GM12878 (cell line): ENCODE data around the gene SPDL1. TPM values are rescaled to one million over a fixed set of nuclear protein-coding genes. Genes with fewer than 3 reads are reported as not detected.

Experiments used
- BMI1 ChIP-seq: fragments of 450-650 bp; IDR thresholded peaks from 2 replicates; pipeline ENCODE4 v1.6.1; 2016; ENCODE audit warnings: mild to moderate bottlenecking, moderate library complexity, borderline replicate concordance
- CBFB ChIP-seq: IDR thresholded peaks from 2 replicates; pipeline ENCODE4 v1.6.1; 2016; ENCODE audit warnings: antibody characterized with exemption, low read depth
- CHD4 ChIP-seq: fragments of 200-600 bp; sonication (generic); IDR thresholded peaks from 2 replicates; pipeline ENCODE4 v1.6.1; 2016; ENCODE audit warnings: mild to moderate bottlenecking
- EED ChIP-seq: sonication (generic); IDR thresholded peaks from 2 replicates; pipeline ENCODE4 v1.6.1; 2016; ENCODE audit warnings: antibody characterized with exemption, low read depth
- EZH2 ChIP-seq: IDR thresholded peaks from 2 replicates; pipeline ENCODE4 v1.6.1; 2012; ENCODE audit warnings: low read depth, mild to moderate bottlenecking, control low read depth, inconsistent platforms, low read length, borderline replicate concordance; ENCODE audit not compliant: control insufficient read depth
- GATAD2B ChIP-seq: fragments of 450-650 bp; conservative IDR thresholded peaks from 2 replicates; pipeline ENCODE4 v1.6.1; 2017; ENCODE audit warnings: low read depth, mild to moderate bottlenecking, moderate library complexity
- MEF2B ChIP-seq: fragments of 450-650 bp; IDR thresholded peaks from 2 replicates; pipeline ENCODE4 v1.6.1; 2018; ENCODE audit warnings: mild to moderate bottlenecking, moderate library complexity; ENCODE audit not compliant: partially characterized antibody, poor library complexity, severe bottlenecking
- NFYA ChIP-seq: IDR thresholded peaks from 2 replicates; pipeline ENCODE4 v1.6.1; 2011; ENCODE audit warnings: low read depth, mild to moderate bottlenecking, low read length, improper control_type of control experiment, borderline replicate concordance
- PAX8 ChIP-seq: fragments of 450-650 bp; IDR thresholded peaks from 2 replicates; pipeline ENCODE4 v1.6.1; 2017; ENCODE audit warnings: mild to moderate bottlenecking, moderate library complexity
- RCOR1 ChIP-seq: conservative IDR thresholded peaks from 2 replicates; pipeline ENCODE4 v1.6.1; 2012; ENCODE audit warnings: low read depth, low read length, improper control_type of control experiment
- SUPT20H ChIP-seq: IDR thresholded peaks from 2 replicates; pipeline ENCODE4 v1.6.1; 2011; ENCODE audit warnings: low read depth, mild to moderate bottlenecking, low read length, moderate library complexity, borderline replicate concordance; ENCODE audit not compliant: control insufficient read depth
- TAF1 ChIP-seq: IDR thresholded peaks from 2 replicates; pipeline ENCODE4 v1.6.1; 2011; ENCODE audit warnings: mild to moderate bottlenecking, low read depth, low read length, borderline replicate concordance
- TCF12 ChIP-seq: IDR thresholded peaks from 2 replicates; pipeline ENCODE4 v1.6.1; 2011; ENCODE audit warnings: low read depth, mild to moderate bottlenecking, low read length
- ZNF622 ChIP-seq: fragments of 450-650 bp; IDR thresholded peaks from 2 replicates; pipeline ENCODE4 v1.6.1; 2017; ENCODE audit warnings: mild to moderate bottlenecking, inconsistent platforms
- ZSCAN29 ChIP-seq: fragments of 450-650 bp; IDR thresholded peaks from 2 replicates; pipeline ENCODE4 v1.6.1; 2017; ENCODE audit warnings: mild to moderate bottlenecking, moderate library complexity
- polyA plus RNA-seq, 11 experiments: library from polyadenylated mRNA; depleted of rRNA in 4 of 11; unstranded in 6 of 11; stranded (reverse) in 5 of 11; fragments of >200 nt; fragmentation: Nextera tagmentation in 4 of 11; fragmentation: Illumina TruSeq in 1 of 11; extraction: Ambion mirVana in 4 of 11; extraction: Trizol in 1 of 11; gene quantifications; 1 replicate in 1 of 11; 2 replicates in 10 of 11; pipeline versions ENCODE4 v1.2.1 to v1.2.3, GENCODE V29; 2011 to 2016; ENCODE audit warnings: inconsistent platforms in 2 of 11, missing spikeins in 2 of 11, low read depth in 1 of 11
- total RNA-seq, 4 experiments: library from RNA; depleted of rRNA in 3 of 4; stranded (reverse); fragments of >200 nt in 3 of 4; fragmentation: Illumina TruSeq in 1 of 4; extraction: Trizol in 1 of 4; gene quantifications; 2 replicates each; pipeline versions ENCODE4 v1.2.1 to v1.2.3, GENCODE V29; 2013 to 2021
- TF ChIP-seq, protein P1 (sequence below): fragments of 150-350 bp; IDR thresholded peaks from 2 replicates; pipeline ENCODE4 v1.6.1; 2014; ENCODE audit warnings: mild to moderate bottlenecking, low read depth, low read length
- TF ChIP-seq, protein P2 (sequence below): IDR thresholded peaks from 2 replicates; pipeline ENCODE4 v1.6.1; 2012; ENCODE audit warnings: low read depth, low read length, improper control_type of control experiment
- TF ChIP-seq, protein P3 (sequence below): fragments of 450-650 bp; IDR thresholded peaks from 2 replicates; pipeline ENCODE4 v1.6.1; 2017; ENCODE audit warnings: mild to moderate bottlenecking
- TF ChIP-seq, protein P4 (sequence below): fragments of 450-650 bp; IDR thresholded peaks from 2 replicates; pipeline ENCODE4 v1.6.1; 2016; ENCODE audit warnings: mild to moderate bottlenecking
- TF ChIP-seq, protein P5 (sequence below): fragments of 450-650 bp; IDR thresholded peaks from 2 replicates; pipeline ENCODE4 v1.6.1; 2017; ENCODE audit warnings: low read depth, mild to moderate bottlenecking, moderate library complexity

The SPDL1 gene
- total and polyA plus RNA-seq, 10 of the 15 experiments (the other 5 are each of a cell fraction or from before 2014, with no cell fraction given) = 34.2 to 69.9 (median 46.0) TPM

DNA sequence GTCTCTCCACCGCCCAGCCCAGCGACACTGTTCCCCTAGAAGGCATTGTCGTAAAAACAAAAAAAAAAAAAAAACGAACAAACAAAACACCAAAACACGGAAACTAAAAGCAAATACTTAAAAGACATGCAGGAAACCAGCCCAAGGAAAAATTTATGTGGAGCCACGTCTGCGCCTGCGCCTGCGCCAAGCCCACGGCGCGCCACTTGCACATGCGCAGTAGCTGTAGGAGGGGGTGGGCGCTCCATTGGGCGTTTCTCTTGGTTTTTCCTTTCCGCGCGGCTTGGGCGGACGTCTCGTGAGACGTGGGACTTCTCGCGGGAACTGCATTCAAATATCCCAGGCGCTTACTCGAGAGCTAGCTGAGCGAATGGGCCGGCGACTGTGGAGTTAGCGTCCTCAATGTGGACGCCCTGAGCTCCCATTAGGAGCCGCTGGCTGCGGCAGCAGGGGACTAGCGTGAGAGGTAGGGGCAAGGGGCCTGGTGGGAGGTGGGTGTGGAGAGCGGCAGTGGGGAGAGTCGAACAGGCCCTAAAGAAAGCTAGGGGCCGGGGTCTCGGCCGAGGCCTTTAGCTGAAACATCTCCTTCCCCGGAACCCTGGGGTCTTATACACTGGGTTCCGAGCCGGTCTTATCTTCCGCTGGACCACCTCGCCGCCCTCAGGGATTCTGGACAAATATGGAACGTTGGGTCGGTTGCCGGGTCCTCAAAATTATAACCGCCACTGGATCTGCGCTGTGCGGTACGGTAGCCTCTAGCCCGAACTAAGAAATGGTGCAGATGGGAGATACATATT is at the start of gene SPDL1 (continued):
- no peak for TF ChIP-seq BMI1
- TF ChIP-seq CHD4 = no peak
- no peak for TF ChIP-seq MEF2B
- peak; percentile 99 for TF ChIP-seq RCOR1
- TF ChIP-seq, protein P1, sequence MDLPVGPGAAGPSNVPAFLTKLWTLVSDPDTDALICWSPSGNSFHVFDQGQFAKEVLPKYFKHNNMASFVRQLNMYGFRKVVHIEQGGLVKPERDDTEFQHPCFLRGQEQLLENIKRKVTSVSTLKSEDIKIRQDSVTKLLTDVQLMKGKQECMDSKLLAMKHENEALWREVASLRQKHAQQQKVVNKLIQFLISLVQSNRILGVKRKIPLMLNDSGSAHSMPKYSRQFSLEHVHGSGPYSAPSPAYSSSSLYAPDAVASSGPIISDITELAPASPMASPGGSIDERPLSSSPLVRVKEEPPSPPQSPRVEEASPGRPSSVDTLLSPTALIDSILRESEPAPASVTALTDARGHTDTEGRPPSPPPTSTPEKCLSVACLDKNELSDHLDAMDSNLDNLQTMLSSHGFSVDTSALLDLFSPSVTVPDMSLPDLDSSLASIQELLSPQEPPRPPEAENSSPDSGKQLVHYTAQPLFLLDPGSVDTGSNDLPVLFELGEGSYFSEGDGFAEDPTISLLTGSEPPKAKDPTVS = no peak
- TF ChIP-seq CBFB = peak; percentile 96
- no peak for TF ChIP-seq ZNF622
- TF ChIP-seq EED = 0 out of 2 replicates have a peak, but pooled peaks have one; percentile 12
- TF ChIP-seq, protein P2, sequence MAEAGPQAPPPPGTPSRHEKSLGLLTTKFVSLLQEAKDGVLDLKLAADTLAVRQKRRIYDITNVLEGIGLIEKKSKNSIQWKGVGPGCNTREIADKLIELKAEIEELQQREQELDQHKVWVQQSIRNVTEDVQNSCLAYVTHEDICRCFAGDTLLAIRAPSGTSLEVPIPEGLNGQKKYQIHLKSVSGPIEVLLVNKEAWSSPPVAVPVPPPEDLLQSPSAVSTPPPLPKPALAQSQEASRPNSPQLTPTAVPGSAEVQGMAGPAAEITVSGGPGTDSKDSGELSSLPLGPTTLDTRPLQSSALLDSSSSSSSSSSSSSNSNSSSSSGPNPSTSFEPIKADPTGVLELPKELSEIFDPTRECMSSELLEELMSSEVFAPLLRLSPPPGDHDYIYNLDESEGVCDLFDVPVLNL = peak; percentile 96
- no peak for TF ChIP-seq EZH2
- TF ChIP-seq GATAD2B = peak; percentile 65; the same call in 1 of the 2 replicates
- no peak for TF ChIP-seq SUPT20H
- TF ChIP-seq, protein P3, sequence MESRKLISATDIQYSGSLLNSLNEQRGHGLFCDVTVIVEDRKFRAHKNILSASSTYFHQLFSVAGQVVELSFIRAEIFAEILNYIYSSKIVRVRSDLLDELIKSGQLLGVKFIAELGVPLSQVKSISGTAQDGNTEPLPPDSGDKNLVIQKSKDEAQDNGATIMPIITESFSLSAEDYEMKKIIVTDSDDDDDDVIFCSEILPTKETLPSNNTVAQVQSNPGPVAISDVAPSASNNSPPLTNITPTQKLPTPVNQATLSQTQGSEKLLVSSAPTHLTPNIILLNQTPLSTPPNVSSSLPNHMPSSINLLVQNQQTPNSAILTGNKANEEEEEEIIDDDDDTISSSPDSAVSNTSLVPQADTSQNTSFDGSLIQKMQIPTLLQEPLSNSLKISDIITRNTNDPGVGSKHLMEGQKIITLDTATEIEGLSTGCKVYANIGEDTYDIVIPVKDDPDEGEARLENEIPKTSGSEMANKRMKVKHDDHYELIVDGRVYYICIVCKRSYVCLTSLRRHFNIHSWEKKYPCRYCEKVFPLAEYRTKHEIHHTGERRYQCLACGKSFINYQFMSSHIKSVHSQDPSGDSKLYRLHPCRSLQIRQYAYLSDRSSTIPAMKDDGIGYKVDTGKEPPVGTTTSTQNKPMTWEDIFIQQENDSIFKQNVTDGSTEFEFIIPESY = no peak
- no peak for TF ChIP-seq TCF12
- peak; percentile 83 for TF ChIP-seq TAF1
- TF ChIP-seq ZSCAN29 = no peak
- no peak for TF ChIP-seq PAX8
- TF ChIP-seq, protein P4, sequence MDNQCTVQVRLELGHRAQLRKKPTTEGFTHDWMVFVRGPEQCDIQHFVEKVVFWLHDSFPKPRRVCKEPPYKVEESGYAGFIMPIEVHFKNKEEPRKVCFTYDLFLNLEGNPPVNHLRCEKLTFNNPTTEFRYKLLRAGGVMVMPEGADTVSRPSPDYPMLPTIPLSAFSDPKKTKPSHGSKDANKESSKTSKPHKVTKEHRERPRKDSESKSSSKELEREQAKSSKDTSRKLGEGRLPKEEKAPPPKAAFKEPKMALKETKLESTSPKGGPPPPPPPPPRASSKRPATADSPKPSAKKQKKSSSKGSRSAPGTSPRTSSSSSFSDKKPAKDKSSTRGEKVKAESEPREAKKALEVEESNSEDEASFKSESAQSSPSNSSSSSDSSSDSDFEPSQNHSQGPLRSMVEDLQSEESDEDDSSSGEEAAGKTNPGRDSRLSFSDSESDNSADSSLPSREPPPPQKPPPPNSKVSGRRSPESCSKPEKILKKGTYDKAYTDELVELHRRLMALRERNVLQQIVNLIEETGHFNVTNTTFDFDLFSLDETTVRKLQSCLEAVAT = no peak
- no peak for TF ChIP-seq NFYA
- TF ChIP-seq, protein P5, sequence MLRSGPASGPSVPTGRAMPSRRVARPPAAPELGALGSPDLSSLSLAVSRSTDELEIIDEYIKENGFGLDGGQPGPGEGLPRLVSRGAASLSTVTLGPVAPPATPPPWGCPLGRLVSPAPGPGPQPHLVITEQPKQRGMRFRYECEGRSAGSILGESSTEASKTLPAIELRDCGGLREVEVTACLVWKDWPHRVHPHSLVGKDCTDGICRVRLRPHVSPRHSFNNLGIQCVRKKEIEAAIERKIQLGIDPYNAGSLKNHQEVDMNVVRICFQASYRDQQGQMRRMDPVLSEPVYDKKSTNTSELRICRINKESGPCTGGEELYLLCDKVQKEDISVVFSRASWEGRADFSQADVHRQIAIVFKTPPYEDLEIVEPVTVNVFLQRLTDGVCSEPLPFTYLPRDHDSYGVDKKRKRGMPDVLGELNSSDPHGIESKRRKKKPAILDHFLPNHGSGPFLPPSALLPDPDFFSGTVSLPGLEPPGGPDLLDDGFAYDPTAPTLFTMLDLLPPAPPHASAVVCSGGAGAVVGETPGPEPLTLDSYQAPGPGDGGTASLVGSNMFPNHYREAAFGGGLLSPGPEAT = peak; percentile 71
